H1 (cell line): ENCODE measurements around the gene CSNK2B. TPM values are rescaled to one million over a fixed set of nuclear protein-coding genes. Genes with fewer than 3 reads are reported as not detected.

ENCODE experiments used
- BCL11A ChIP-seq, 2 experiments: IDR thresholded peaks; one replicate each; pipeline ENCODE4 v1.6.1; 2011; ENCODE audit warnings: low read depth in 2 of 2, low read length in 2 of 2, mild to moderate bottlenecking in 2 of 2
- HDAC6 ChIP-seq: IDR thresholded peaks from one replicate; pipeline ENCODE4 v1.7.1; 2012; ENCODE audit warnings: low read depth, mild to moderate bottlenecking, inconsistent platforms, low read length, moderate library complexity
- NRF1 ChIP-seq: IDR thresholded peaks from 2 replicates; pipeline ENCODE4 v1.6.1; 2011; ENCODE audit warnings: mild to moderate bottlenecking, low read depth, low read length, improper control_type of control experiment
- POU5F1 ChIP-seq: IDR thresholded peaks from 2 replicates; pipeline ENCODE4 v1.6.1; 2011; ENCODE audit warnings: low read depth, mild to moderate bottlenecking, low read length, moderate library complexity
- SP1 ChIP-seq: IDR thresholded peaks from 2 replicates; pipeline ENCODE4 v1.6.1; 2011; ENCODE audit warnings: low read depth, low read length
- SP2 ChIP-seq: IDR thresholded peaks from 2 replicates; pipeline ENCODE4 v1.6.1; 2012; ENCODE audit warnings: mild to moderate bottlenecking, low read length, inconsistent platforms
- TEAD4 ChIP-seq: IDR thresholded peaks from 2 replicates; pipeline ENCODE4 v1.6.1; 2012; ENCODE audit warnings: low read depth, low read length, inconsistent platforms, mixed read lengths
- polyA plus RNA-seq, 7 experiments: library from polyadenylated mRNA; depleted of rRNA in 3 of 7; stranded (reverse) in 5 of 7; unstranded in 2 of 7; fragments of >200 nt in 5 of 7; fragments of 200-250 nt in 2 of 7; gene quantifications; 1 replicate in 5 of 7; 2 replicates in 1 of 7; 4 replicates in 1 of 7; pipeline versions ENCODE4 v1.2.1 to v1.2.3, GENCODE V29; 2011 to 2013; ENCODE audit warnings: missing spikeins in 2 of 7, mixed read lengths in 2 of 7
- total RNA-seq: library from RNA; stranded (reverse); fragmentation: NEBNext Ultra II Directional; extraction: Animal tissue kit (Norgen Biotek cat#: 25700); gene quantifications from 2 replicates; pipeline ENCODE4 v1.2.1, GENCODE V29; 2021
- TF ChIP-seq, protein P1 (sequence below): fragments of 300-600 bp; sonication (generic); IDR thresholded peaks from 2 replicates; pipeline ENCODE4 v1.7.1; 2012; ENCODE audit warnings: low read length, moderate library complexity, mild to moderate bottlenecking, inconsistent platforms; ENCODE audit not compliant: insufficient replicate concordance

Gene CSNK2B
- total and polyA plus RNA-seq, 2 of the 8 experiments (the other 6 are each of a cell fraction or from before 2014, with no cell fraction given) = 169 to 208 TPM

DNA sequence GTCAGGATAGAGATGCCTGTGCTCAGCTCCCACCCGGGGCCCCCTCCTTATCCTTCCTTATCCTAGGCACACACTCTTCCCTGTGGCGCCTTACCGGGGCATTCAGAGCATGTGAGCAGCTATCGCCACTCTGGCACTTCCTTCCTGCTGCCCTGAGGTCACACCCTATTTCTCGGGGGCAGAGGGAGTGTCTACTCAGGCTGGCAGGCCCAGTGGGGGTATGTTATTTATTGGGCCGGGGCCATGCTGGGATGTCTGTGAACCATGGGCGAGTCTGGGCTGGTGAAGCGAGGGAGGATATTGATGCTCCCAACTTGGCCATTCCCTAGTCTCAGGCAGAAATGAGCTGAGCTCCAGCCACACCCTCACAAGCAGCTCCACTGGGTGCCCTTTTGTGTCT, 45.4 kb downstream of the CSNK2B start (continued):
- TF ChIP-seq, protein P1, sequence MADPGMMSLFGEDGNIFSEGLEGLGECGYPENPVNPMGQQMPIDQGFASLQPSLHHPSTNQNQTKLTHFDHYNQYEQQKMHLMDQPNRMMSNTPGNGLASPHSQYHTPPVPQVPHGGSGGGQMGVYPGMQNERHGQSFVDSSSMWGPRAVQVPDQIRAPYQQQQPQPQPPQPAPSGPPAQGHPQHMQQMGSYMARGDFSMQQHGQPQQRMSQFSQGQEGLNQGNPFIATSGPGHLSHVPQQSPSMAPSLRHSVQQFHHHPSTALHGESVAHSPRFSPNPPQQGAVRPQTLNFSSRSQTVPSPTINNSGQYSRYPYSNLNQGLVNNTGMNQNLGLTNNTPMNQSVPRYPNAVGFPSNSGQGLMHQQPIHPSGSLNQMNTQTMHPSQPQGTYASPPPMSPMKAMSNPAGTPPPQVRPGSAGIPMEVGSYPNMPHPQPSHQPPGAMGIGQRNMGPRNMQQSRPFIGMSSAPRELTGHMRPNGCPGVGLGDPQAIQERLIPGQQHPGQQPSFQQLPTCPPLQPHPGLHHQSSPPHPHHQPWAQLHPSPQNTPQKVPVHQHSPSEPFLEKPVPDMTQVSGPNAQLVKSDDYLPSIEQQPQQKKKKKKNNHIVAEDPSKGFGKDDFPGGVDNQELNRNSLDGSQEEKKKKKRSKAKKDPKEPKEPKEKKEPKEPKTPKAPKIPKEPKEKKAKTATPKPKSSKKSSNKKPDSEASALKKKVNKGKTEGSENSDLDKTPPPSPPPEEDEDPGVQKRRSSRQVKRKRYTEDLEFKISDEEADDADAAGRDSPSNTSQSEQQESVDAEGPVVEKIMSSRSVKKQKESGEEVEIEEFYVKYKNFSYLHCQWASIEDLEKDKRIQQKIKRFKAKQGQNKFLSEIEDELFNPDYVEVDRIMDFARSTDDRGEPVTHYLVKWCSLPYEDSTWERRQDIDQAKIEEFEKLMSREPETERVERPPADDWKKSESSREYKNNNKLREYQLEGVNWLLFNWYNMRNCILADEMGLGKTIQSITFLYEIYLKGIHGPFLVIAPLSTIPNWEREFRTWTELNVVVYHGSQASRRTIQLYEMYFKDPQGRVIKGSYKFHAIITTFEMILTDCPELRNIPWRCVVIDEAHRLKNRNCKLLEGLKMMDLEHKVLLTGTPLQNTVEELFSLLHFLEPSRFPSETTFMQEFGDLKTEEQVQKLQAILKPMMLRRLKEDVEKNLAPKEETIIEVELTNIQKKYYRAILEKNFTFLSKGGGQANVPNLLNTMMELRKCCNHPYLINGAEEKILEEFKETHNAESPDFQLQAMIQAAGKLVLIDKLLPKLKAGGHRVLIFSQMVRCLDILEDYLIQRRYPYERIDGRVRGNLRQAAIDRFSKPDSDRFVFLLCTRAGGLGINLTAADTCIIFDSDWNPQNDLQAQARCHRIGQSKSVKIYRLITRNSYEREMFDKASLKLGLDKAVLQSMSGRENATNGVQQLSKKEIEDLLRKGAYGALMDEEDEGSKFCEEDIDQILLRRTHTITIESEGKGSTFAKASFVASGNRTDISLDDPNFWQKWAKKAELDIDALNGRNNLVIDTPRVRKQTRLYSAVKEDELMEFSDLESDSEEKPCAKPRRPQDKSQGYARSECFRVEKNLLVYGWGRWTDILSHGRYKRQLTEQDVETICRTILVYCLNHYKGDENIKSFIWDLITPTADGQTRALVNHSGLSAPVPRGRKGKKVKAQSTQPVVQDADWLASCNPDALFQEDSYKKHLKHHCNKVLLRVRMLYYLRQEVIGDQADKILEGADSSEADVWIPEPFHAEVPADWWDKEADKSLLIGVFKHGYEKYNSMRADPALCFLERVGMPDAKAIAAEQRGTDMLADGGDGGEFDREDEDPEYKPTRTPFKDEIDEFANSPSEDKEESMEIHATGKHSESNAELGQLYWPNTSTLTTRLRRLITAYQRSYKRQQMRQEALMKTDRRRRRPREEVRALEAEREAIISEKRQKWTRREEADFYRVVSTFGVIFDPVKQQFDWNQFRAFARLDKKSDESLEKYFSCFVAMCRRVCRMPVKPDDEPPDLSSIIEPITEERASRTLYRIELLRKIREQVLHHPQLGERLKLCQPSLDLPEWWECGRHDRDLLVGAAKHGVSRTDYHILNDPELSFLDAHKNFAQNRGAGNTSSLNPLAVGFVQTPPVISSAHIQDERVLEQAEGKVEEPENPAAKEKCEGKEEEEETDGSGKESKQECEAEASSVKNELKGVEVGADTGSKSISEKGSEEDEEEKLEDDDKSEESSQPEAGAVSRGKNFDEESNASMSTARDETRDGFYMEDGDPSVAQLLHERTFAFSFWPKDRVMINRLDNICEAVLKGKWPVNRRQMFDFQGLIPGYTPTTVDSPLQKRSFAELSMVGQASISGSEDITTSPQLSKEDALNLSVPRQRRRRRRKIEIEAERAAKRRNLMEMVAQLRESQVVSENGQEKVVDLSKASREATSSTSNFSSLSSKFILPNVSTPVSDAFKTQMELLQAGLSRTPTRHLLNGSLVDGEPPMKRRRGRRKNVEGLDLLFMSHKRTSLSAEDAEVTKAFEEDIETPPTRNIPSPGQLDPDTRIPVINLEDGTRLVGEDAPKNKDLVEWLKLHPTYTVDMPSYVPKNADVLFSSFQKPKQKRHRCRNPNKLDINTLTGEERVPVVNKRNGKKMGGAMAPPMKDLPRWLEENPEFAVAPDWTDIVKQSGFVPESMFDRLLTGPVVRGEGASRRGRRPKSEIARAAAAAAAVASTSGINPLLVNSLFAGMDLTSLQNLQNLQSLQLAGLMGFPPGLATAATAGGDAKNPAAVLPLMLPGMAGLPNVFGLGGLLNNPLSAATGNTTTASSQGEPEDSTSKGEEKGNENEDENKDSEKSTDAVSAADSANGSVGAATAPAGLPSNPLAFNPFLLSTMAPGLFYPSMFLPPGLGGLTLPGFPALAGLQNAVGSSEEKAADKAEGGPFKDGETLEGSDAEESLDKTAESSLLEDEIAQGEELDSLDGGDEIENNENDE = no peak
- no peak for TF ChIP-seq NRF1
- no peak for TF ChIP-seq TEAD4
- no peak for TF ChIP-seq BCL11A (IDR thresholded peaks at IDR 0.05; ENCODE audit: low read depth in 2 of 2, low read length in 2 of 2)
- no peak for TF ChIP-seq SP1
- no peak for TF ChIP-seq POU5F1
- no peak for TF ChIP-seq HDAC6
- TF ChIP-seq SP2 = no peak
